HG03025 (cell line): Measurements from ENCODE around the gene SEMA3F.

ENCODE experiments used
- ATAC-seq: cut with Tn5 transposase; IDR thresholded peaks from one replicate; pipeline ENCODE4 v1.9.1; 2021; ENCODE audit warnings: mild to moderate bottlenecking, moderate library complexity; ENCODE audit not compliant: unreplicated experiment, low FRiP score

The SEMA3F gene

DNA sequence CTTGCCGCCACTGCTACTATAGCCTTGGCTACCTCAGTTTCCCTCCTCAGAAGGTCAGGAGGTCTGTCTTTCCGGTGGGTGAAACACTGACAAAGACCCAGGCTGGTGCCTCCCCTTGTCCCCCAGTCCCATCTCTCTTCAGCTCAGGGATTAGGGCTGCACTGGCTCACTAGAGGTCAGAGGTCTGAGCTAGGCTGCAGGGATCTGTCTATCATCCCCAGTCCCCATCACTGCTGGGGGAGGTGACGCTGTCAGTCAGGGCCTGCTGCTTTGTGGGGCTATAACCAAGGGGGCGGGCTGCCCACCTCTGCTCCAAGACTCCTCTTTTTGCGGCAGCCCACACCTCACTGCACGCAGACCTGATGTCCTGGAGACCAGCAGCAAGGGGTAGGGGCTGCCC lies 13.7 kb downstream of the SEMA3F start:
- ATAC-seq = no peak

DNA sequence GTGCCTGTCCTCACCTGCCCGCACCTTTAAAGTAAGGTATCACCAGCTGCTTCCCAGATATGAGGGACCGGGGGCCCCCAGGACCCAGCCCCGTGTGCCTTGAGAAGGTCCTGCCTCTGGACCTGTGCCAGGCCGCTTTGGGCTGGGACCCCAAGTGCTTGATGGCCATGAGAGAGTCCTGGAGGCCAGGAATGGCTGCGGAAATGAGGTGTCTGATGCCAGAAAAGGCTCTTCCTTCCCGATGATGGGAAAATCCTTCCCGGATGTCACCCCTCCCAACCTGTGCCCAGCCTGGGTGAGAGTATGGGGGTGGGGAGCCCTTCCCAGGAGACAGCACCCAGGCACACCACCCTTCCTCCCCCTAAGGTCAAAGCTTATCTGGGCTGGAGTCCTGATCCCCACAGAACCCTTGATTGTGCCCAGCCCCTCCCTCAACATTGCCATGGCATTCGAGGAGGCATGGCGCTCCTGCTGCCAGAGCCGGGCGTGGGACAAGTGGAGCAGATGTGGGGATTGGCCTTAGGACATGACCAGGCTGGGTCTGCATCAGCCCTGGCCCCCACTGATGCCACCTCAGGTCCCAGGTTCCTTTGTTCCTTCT lies 14.2 kb downstream of the SEMA3F start:
- no peak for ATAC-seq

DNA sequence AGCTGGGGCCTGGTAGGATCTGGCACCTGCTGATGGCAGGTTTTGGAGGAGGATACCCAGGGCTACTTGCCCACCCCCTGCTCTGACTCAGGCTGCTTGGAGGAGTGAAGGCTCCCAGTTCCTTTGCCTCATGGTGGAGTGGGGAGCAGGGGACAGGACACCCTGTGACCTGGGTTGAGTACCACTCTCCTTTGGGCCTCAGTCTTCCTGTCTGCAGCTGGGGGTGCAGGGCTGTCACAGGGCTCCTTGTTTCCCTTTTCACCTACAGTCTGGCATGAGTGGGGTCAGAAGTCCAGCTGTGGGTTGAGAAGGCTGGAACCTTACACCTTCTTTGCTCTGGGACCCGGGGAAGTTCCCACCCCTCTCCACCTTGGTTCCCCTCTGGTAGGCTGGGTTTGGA lies 14.7 kb downstream of the SEMA3F start:
- ATAC-seq = no peak

DNA sequence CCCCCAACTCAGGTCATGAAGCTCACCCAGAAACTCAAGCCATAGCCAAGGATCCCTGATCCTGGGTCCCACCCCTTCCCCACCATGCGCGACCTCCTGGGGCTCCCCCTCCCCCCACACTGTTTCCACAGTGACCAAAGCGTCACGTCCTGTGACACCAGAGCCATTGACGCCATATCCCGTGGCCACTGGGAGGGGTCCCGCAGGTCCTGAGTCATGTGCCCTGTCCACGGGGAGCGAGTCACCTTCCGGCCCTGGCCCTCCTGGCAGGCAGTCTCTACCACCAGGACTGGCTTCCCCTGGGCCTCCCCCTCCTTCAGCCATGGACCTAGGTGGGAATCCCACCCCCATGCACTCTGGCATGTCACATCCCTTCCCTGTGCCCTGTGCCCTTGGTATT lies 15.6 kb downstream of the SEMA3F start:
- ATAC-seq = no peak

- ATAC-seq = no peak
Measured at GRCh38 chr3:50171540-50172301, 16.6 kb downstream of the SEMA3F start.

GRCh38 chr3:50172626-50173220 lies 17.6 kb downstream of the SEMA3F start:
- no peak for ATAC-seq

DNA sequence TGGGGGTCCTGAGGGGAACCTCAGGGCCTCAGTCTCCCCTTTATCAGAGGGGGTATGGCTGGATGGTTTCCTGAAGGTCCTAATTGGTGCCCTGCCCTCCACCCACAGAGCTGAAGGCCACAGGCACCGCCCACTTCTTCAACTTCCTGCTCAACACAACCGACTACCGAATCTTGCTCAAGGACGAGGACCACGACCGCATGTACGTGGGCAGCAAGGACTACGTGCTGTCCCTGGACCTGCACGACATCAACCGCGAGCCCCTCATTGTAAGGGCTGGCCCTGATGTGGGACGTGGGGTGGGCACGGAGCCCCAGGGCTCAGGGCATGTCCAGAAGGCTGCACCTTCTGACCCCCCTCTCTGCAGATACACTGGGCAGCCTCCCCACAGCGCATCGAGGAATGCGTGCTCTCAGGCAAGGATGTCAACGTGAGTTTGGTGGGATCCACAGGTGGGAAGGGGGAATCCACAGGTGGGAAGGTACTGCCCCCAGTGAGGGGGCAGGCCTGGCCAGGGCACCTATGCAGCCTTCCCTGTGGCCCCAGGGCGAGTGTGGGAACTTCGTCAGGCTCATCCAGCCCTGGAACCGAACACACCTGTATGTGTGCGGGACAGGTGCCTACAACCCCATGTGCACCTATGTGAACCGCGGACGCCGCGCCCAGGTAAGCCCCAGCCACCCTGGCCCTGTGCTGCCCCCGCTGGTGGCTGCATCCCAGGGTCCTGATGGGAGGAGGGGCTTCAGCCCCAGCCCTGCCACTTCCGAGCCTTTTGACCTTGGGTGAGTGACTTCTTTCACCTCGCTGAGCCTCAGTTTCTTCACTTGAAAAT lies 18.8 kb downstream of the SEMA3F start:
- no peak for ATAC-seq

DNA sequence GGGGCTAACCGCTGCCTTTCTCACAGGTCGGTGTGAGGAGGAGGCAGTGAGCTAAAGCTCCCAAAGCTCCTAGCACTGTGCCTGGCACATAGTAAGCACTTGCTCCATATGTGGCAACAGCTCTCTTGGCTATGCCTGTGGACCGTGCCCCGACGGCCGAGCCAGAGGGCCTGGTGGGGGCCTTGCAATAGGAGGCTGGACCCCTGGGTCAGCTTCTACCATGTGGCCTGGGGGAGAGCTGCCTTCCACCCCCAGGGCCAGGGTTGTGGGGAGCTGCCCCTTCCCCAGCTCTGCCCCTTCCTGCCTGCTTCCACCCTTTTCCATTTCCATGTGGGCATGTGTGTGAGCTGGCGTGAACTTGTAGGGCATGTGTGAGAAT lies 19.4 kb downstream of the SEMA3F start:
- no peak for ATAC-seq

- ATAC-seq = no peak
Measured at GRCh38 chr3:50174947-50175524, 19.9 kb downstream of the SEMA3F start.

- no peak for ATAC-seq
Measured at GRCh38 chr3:50177346-50177745, 22.2 kb downstream of the SEMA3F start.

DNA sequence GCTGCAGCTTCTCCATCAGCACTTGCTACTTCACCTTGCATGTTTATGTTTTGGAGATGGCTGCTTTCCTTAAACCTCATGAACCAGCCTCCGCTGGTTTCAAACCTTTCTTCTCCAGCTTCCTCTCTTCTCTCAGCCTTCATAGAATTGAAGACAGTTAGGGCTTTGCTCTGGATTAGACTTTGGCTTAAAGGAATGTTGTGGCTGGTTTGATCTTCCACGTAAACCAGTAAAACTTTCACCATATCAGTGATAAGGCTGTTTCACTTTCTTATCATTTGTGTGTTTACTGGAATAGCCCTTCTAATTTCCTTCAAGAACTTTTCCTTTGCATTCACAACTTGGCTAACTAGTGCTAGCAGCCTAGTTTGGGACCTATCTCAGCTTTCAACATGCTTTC lies 24.6 kb downstream of the SEMA3F start:
- ATAC-seq = no peak

DNA sequence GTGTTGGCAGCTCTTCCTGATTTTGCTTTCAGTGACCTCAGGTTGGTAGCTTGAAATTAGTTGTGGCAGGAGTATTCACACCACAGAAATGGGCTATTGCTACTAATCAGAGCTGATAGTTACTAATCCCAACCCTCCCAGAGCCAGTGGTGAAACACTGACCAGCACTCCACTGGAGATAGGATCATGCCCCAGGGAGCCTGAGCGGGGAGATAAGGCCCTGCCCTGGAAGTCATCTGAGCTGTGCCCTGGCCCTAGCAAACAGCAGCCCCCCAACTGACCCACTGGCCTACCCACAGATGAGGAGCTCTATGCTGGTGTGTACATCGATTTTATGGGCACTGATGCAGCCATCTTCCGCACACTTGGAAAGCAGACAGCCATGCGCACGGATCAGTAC lies 26.9 kb downstream of the SEMA3F start:
- no peak for ATAC-seq

DNA sequence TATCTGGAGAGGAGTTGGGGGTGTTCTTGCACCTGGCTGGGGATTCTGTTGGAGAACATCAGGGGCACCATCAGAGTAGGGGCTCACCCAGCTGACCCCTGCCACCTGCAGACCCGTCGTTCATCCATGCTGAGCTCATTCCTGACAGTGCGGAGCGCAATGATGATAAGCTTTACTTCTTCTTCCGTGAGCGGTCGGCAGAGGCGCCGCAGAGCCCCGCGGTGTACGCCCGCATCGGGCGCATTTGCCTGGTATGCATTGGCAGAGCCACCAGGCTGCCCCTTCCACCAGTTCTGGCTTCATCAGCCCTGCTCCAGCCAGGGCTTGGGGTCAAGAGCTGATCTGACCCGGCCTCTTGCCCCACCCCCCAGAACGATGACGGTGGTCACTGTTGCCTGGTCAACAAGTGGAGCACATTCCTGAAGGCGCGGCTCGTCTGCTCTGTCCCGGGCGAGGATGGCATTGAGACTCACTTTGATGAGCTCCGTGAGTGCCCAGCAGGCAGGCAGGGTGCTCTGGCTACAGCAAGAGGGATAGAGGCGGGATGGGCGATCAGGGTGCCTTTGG lies 27.5 kb downstream of the SEMA3F start:
- no peak for ATAC-seq

DNA sequence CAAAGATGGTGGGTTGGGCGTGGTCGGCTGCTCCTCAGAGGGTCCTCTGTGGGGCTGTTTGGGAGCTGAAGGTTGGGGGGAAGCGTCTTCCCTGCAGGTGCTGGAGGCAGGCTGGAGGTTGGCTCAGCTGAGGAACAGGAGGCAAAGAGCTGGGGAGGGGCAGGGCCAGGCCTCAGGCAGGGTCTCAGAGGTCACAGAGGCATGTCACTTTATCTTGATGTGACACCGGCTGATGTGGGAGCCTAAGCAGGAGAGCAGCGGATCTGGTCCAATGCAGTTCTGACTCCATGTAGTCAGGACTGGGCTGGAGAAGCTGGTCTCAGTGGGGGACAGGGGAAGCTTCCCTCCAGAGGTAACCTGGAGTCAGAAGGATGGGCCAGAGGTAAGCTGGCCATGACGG lies 28.6 kb downstream of the SEMA3F start:
- ATAC-seq = no peak

DNA sequence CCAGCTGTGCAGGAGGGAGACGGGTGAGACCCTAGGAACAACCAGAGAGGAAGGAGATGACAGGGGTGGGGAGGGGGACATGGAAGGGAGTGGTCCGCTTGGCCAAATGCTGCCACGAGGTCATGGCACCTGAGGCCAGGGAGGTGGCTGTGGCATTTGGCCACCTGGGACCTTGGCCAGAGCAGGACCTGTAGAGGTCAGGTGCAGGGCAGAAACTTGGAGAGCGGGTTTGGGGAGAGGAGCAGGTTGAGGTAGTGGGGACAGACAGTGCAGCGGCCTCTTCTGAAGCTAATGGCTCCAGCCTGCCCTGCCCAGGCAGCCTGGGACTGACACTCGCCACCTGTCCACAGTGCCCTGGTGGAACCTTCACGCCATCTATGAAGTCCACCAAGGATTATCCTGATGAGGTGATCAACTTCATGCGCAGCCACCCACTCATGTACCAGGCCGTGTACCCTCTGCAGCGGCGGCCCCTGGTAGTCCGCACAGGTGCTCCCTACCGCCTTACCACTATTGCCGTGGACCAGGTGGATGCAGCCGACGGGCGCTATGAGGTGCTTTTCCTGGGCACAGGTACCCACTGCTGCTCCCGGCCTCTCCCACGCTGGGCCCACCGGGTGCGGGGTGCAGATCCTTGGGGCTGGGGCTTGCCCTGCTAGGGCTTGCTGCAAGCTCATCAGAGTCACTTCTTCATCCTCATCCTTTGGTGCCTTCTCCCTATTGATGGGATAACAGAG lies 29.3 kb downstream of the SEMA3F start:
- no peak for ATAC-seq

DNA sequence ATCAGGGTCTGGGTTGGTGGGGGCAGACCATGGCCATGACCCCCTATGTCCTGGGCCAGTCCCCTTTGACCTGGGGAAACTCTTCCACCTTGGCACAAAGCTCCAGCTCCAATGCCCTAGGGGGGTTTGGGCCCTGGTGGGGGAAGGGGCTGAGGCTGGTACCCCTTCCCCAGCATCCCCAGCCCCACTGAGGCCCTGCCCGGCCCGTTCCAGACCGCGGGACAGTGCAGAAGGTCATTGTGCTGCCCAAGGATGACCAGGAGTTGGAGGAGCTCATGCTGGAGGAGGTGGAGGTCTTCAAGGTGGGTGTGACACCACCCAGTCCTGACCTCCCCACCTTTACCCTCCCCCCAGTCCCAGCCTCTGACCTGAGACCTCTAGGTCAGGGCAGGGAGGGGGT lies 30.1 kb downstream of the SEMA3F start:
- no peak for ATAC-seq

GRCh38 chr3:50186096-50186495 lies 31.0 kb downstream of the SEMA3F start:
- ATAC-seq = no peak

DNA sequence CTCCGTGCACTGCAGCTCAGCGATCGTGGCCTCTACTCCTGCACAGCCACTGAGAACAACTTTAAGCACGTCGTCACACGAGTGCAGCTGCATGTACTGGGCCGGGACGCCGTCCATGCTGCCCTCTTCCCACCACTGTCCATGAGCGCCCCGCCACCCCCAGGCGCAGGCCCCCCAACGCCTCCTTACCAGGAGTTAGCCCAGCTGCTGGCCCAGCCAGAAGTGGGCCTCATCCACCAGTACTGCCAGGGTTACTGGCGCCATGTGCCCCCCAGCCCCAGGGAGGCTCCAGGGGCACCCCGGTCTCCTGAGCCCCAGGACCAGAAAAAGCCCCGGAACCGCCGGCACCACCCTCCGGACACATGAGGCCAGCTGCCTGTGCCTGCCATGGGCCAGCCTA lies 32.6 kb downstream of the SEMA3F start:
- no peak for ATAC-seq

GRCh38 chr3:50189274-50189673 lies 34.1 kb downstream of the SEMA3F start:
- no peak for ATAC-seq

GRCh38 chr3:50189989-50190388 lies 34.9 kb downstream of the SEMA3F start:
- ATAC-seq = no peak
